Mesendoderm (in vitro differentiated cells): ENCODE results near the gene MAD1L1.

ENCODE experiments used
- DNase-seq: peaks from one replicate; pipeline ENCODE4 v3.0.0; 2013
- H2AK5ac ChIP-seq: 2 replicates; pipeline ENCODE4 v1.6.1; 2013; ENCODE audit warnings: low read length, inconsistent platforms
- H2BK120ac ChIP-seq: 2 replicates; pipeline ENCODE4 v1.6.1; 2013; ENCODE audit warnings: low read depth, mild to moderate bottlenecking, low read length, moderate library complexity, mixed read lengths
- H2BK15ac ChIP-seq: replicated peaks from 2 replicates; pipeline ENCODE4 v1.6.1; 2013; ENCODE audit warnings: low read depth, mild to moderate bottlenecking, moderate library complexity
- H2BK5ac ChIP-seq: 2 replicates; pipeline ENCODE4 v1.6.1; 2013; ENCODE audit warnings: low read length, inconsistent platforms
- H3K18ac ChIP-seq: 2 replicates; pipeline ENCODE4 v1.6.1; 2013; ENCODE audit warnings: mild to moderate bottlenecking, low read length, mixed read lengths
- H3K23ac ChIP-seq: one replicate; pipeline ENCODE4 v1.6.1; 2013; ENCODE audit warnings: low read length
- H3K27ac ChIP-seq: 2 replicates; pipeline ENCODE4 v1.5.1; 2013; ENCODE audit warnings: low read depth, mild to moderate bottlenecking, inconsistent platforms, low read length, moderate library complexity
- H3K27me3 ChIP-seq: 2 replicates; pipeline ENCODE4 v1.6.1; 2013; ENCODE audit warnings: low read length, control low read depth, mild to moderate bottlenecking, inconsistent platforms; ENCODE audit not compliant: insufficient read depth, poor library complexity
- H3K36me3 ChIP-seq: 2 replicates; pipeline ENCODE4 v1.6.1; 2013; ENCODE audit warnings: low read length, inconsistent platforms; ENCODE audit not compliant: control insufficient read depth, insufficient read depth
- H3K4ac ChIP-seq: one replicate; pipeline ENCODE4 v1.6.1; 2013; ENCODE audit warnings: low read depth, mild to moderate bottlenecking, low read length, moderate library complexity
- H3K4me1 ChIP-seq: 2 replicates; pipeline ENCODE4 v1.6.1; 2013; ENCODE audit warnings: low read depth, low read length, inconsistent platforms; ENCODE audit not compliant: control insufficient read depth
- H3K4me2 ChIP-seq: 2 replicates; pipeline ENCODE4 v1.6.1; 2013; ENCODE audit warnings: low read length
- H3K4me3 ChIP-seq: 2 replicates; pipeline ENCODE4 v1.5.1; 2013; ENCODE audit warnings: mild to moderate bottlenecking, low read length
- H3K56ac ChIP-seq: one replicate; pipeline ENCODE4 v1.6.1; 2013; ENCODE audit warnings: low read length
- H3K79me1 ChIP-seq: 2 replicates; pipeline ENCODE4 v1.6.1; 2013; ENCODE audit warnings: low read length, inconsistent platforms
- H3K79me2 ChIP-seq: 2 replicates; pipeline ENCODE4 v1.6.1; 2013; ENCODE audit warnings: mild to moderate bottlenecking, low read length; ENCODE audit not compliant: control insufficient read depth, insufficient read depth
- H3K9ac ChIP-seq: 2 replicates; pipeline ENCODE4 v1.6.1; 2013; ENCODE audit warnings: low read length, inconsistent platforms
- H4K5ac ChIP-seq: one replicate; pipeline ENCODE4 v1.6.1; 2013; ENCODE audit warnings: low read length
- H4K8ac ChIP-seq: one replicate; pipeline ENCODE4 v1.6.1; 2013; ENCODE audit warnings: low read depth, mild to moderate bottlenecking, control low read depth, low read length, moderate library complexity
- WGBS: extraction: QIAGEN DNeasy Blood & Tissue Kit; methylation state at CpG from one replicate; pipeline ENCODE4 v1.1.7; 2013; ENCODE audit warnings: low lambda C conversion rate, missing lambda C conversion rate; ENCODE audit not compliant: insufficient coverage; ENCODE audit errors: extremely low coverage; 5-methylcytosine and 5-hydroxymethylcytosine counted together

Gene MAD1L1

GRCh38 chr7:2220954-2221353 lies 11.8 kb downstream of the MAD1L1 start:
- Histone ChIP-seq H3K4me1 (no peaks in the 10 kb centered on the region), H2AK5ac (no peak overlapping the region), H4K8ac (no peak overlapping the region), H3K9ac (no peak overlapping the region), H3K4me3 (no peak overlapping the region), H3K23ac (no peak overlapping the region), H3K79me1 (peaks cover 11% of the 10 kb centered on the region), H3K36me3 (peaks cover 20% of the 10 kb centered on the region), H3K27me3 (no peaks in the 10 kb centered on the region), H3K27ac (no peak overlapping the region), H3K4ac (no peak overlapping the region), H3K79me2 (peaks cover 6% of the 10 kb centered on the region), H3K56ac (no peak overlapping the region), H3K18ac (no peak overlapping the region), H4K5ac (no peak overlapping the region), H2BK120ac (no peak overlapping the region), H2BK15ac (no peak overlapping the region), H3K4me2 (no peak overlapping the region), H2BK5ac (no peak overlapping the region)
- WGBS, result no CpG with 5 or more reads among the region's 17 CpGs
- DNase-seq, result no peak

DNA sequence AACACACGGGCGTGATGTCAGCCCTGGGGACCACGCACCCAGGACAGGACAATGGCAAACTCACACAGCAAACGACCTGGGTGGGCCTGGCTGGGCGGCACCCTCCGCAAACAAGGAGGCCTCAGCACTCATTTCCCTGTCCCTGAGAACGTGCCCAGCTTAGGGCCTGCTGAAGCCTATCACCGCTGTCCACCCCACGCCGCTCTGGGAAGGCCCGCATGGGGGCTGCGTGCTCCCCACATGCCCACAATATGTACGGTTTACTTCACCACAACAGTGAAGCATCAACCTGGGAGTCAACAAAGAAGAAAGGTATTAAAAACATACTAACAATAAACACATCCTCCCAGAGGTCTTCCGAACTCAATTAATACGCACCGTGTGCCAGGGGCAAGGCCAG lies 12.2 kb downstream of the MAD1L1 start:
- no peak overlapping the region for H3K9ac ChIP-seq
- H3K4ac ChIP-seq, result no peak overlapping the region
- no peak overlapping the region for H2BK5ac ChIP-seq
- H3K23ac ChIP-seq, result no peak overlapping the region
- H3K4me1 ChIP-seq, result no peaks in the 10 kb centered on the region
- no peak overlapping the region for H2BK15ac ChIP-seq
- no peak overlapping the region for H3K4me3 ChIP-seq
- no CpG with 5 or more reads among the region's 16 CpGs for whole genome bisulfite sequencing
- H3K56ac ChIP-seq, result no peak overlapping the region
- DNase-seq, result no peak
- H4K8ac ChIP-seq, result no peak overlapping the region
- H3K36me3 ChIP-seq, result peaks cover 19% of the 10 kb centered on the region
- no peak overlapping the region for H2AK5ac ChIP-seq
- H3K18ac ChIP-seq, result no peak overlapping the region
- no peak overlapping the region for H3K27ac ChIP-seq
- H3K79me2 ChIP-seq, result peaks cover 6% of the 10 kb centered on the region
- no peak overlapping the region for H3K4me2 ChIP-seq
- H2BK120ac ChIP-seq, result no peak overlapping the region
- H4K5ac ChIP-seq, result no peak overlapping the region
- peaks cover 11% of the 10 kb centered on the region for H3K79me1 ChIP-seq
- no peaks in the 10 kb centered on the region for H3K27me3 ChIP-seq

DNA sequence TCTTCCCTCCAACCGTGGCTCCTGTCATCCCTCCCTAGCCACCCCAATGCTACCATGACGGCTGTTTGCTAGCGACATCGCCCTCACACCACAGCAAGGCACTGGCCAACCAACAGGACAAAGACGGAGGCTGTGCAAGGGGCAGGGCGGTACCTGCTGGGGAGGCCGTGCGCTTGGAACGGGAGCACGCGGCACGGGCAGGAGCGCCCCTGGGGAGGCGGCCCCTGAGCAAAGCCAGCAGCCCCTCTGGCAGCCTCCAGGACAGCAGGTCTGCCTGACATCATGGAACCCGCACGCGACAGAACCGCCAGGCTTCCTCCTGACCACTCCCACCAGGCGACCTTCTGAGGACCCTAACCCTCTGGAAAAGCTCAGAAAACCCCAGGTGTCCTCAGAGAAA lies 12.7 kb downstream of the MAD1L1 start:
- Histone ChIP-seq H3K4me3 (no peak overlapping the region), H3K36me3 (peaks cover 19% of the 10 kb centered on the region), H2BK120ac (no peak overlapping the region), H3K4me2 (no peak overlapping the region), H3K4me1 (no peaks in the 10 kb centered on the region), H3K79me2 (peaks cover 6% of the 10 kb centered on the region), H4K5ac (no peak overlapping the region), H3K27ac (no peak overlapping the region), H4K8ac (no peak overlapping the region), H3K27me3 (no peaks in the 10 kb centered on the region), H3K9ac (no peak overlapping the region), H2BK15ac (no peak overlapping the region), H2BK5ac (no peak overlapping the region), H3K23ac (no peak overlapping the region), H3K18ac (no peak overlapping the region), H3K79me1 (peaks cover 11% of the 10 kb centered on the region), H3K4ac (no peak overlapping the region), H2AK5ac (no peak overlapping the region), H3K56ac (no peak overlapping the region)
- no peak for DNase-seq
- WGBS, result no CpG with 5 or more reads among the region's 19 CpGs

DNA sequence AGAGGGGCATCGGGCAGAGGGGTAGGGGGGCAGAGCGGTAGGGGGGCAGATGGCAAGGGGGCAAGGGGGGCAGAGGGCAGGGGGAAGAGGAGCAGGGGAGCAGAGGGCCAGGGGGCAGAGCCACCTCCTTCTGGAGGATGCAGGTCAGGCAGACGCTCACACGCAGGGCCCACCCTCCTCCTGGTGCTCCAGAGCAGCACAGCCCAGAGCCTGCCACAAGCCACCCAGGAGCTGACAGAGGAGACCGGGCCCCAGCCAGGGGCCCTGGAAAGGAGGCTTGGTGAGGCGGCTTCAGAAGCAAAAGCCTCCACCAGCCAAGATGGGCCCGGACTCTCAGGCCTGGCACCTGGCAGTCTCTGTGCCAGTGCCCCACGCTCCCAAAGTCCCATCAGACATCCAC lies 13.1 kb downstream of the MAD1L1 start:
- no CpG with 5 or more reads among the region's 8 CpGs for WGBS
- Histone ChIP-seq H3K56ac (no peak overlapping the region), H3K36me3 (peaks cover 15% of the 10 kb centered on the region), H4K5ac (no peak overlapping the region), H3K79me1 (peaks cover 8% of the 10 kb centered on the region), H3K79me2 (peaks cover 6% of the 10 kb centered on the region), H2BK15ac (no peak overlapping the region), H2AK5ac (no peak overlapping the region), H2BK5ac (no peak overlapping the region), H3K4me2 (no peak overlapping the region), H3K23ac (no peak overlapping the region), H3K4ac (no peak overlapping the region), H3K18ac (no peak overlapping the region), H2BK120ac (no peak overlapping the region), H3K27ac (no peak overlapping the region), H3K4me1 (no peaks in the 10 kb centered on the region), H4K8ac (no peak overlapping the region), H3K9ac (no peak overlapping the region), H3K27me3 (no peaks in the 10 kb centered on the region), H3K4me3 (no peak overlapping the region)
- DNase-seq, result no peak

GRCh38 chr7:2219136-2219535 lies 13.6 kb downstream of the MAD1L1 start:
- no peak overlapping the region for H2AK5ac ChIP-seq
- no peak for DNase-seq
- peaks cover 15% of the 10 kb centered on the region for H3K36me3 ChIP-seq

GRCh38 chr7:2218444-2218785 lies 14.3 kb downstream of the MAD1L1 start:
- no CpG with 5 or more reads among the region's 9 CpGs for WGBS
- Histone ChIP-seq H3K9ac (no peak overlapping the region), H4K5ac (no peak overlapping the region)

More at GRCh38 chr7:2219136-2219535, 13.6 kb downstream of the MAD1L1 start:
- Histone ChIP-seq H3K4me3 (no peak overlapping the region), H2BK120ac (no peak overlapping the region), H3K79me2 (peaks cover 6% of the 10 kb centered on the region), H3K56ac (no peak overlapping the region), H3K23ac (no peak overlapping the region), H2BK5ac (no peak overlapping the region), H3K79me1 (peaks cover 8% of the 10 kb centered on the region), H3K9ac (no peak overlapping the region), H2BK15ac (no peak overlapping the region), H3K27me3 (no peaks in the 10 kb centered on the region), H3K18ac (no peak overlapping the region), H4K8ac (no peak overlapping the region), H3K4me2 (no peak overlapping the region), H3K4me1 (no peaks in the 10 kb centered on the region), H3K27ac (no peak overlapping the region), H4K5ac (no peak overlapping the region), H3K4ac (no peak overlapping the region)
- no CpG with 5 or more reads among the region's 15 CpGs for WGBS

More at GRCh38 chr7:2218444-2218785, 14.3 kb downstream of the MAD1L1 start:
- Histone ChIP-seq H2BK120ac (no peak overlapping the region), H2AK5ac (no peak overlapping the region), H2BK5ac (no peak overlapping the region), H3K4me1 (no peaks in the 10 kb centered on the region), H3K79me2 (peaks cover 6% of the 10 kb centered on the region), H2BK15ac (no peak overlapping the region), H3K79me1 (peaks cover 8% of the 10 kb centered on the region), H3K27me3 (no peaks in the 10 kb centered on the region), H3K18ac (no peak overlapping the region), H3K4me2 (no peak overlapping the region), H3K4ac (no peak overlapping the region), H3K56ac (no peak overlapping the region), H4K8ac (no peak overlapping the region), H3K23ac (no peak overlapping the region), H3K27ac (no peak overlapping the region), H3K4me3 (no peak overlapping the region), H3K36me3 (peaks cover 20% of the 10 kb centered on the region)
- DNase-seq, result no peak
